Ishikawa (cell line): ENCODE measurements around the gene ANXA2.

Source experiments
- CEBPB ChIP-seq: IDR thresholded peaks from 2 replicates; pipeline ENCODE4 v1.6.1; 2012
- CREB1 ChIP-seq: IDR thresholded peaks from 2 replicates; pipeline ENCODE4 v1.6.1; 2012; ENCODE audit warnings: low read depth
- EGR1 ChIP-seq: IDR thresholded peaks from 2 replicates; pipeline ENCODE4 v1.6.1; 2012
- EP300 ChIP-seq: IDR thresholded peaks from 2 replicates; pipeline ENCODE4 v1.6.1; 2012; ENCODE audit warnings: borderline replicate concordance
- FOXM1 ChIP-seq: IDR thresholded peaks from 2 replicates; pipeline ENCODE4 v1.6.1; 2012; ENCODE audit warnings: low read depth, borderline replicate concordance
- MAX ChIP-seq: IDR thresholded peaks from 2 replicates; pipeline ENCODE4 v1.6.1; 2012
- NFIC ChIP-seq: IDR thresholded peaks from 2 replicates; pipeline ENCODE4 v1.6.1; 2012
- RAD21 ChIP-seq: IDR thresholded peaks from 2 replicates; pipeline ENCODE4 v1.6.1; 2012; ENCODE audit warnings: low read depth
- REST ChIP-seq: IDR thresholded peaks from 2 replicates; pipeline ENCODE4 v1.6.1; 2012; ENCODE audit warnings: low read depth, mild to moderate bottlenecking
- TAF1 ChIP-seq: IDR thresholded peaks from 2 replicates; pipeline ENCODE4 v1.6.1; 2012; ENCODE audit warnings: low read depth, mild to moderate bottlenecking
- TCF12 ChIP-seq: IDR thresholded peaks from 2 replicates; pipeline ENCODE4 v1.6.1; 2012; ENCODE audit warnings: low read depth
- TEAD4 ChIP-seq: IDR thresholded peaks from 2 replicates; pipeline ENCODE4 v1.6.1; 2012
- USF1 ChIP-seq: IDR thresholded peaks from 2 replicates; pipeline ENCODE4 v1.6.1; 2012
- YY1 ChIP-seq: IDR thresholded peaks from 2 replicates; pipeline ENCODE4 v1.6.1; 2012; ENCODE audit warnings: low read depth
- ZBTB7A ChIP-seq: IDR thresholded peaks from 2 replicates; pipeline ENCODE4 v1.6.1; 2012; ENCODE audit warnings: low read depth

The ANXA2 gene

GRCh38 chr15:60359738-60360137, 38.0 kb downstream of the ANXA2 start:
- TF ChIP-seq RAD21, result peak; percentile 66

GRCh38 chr15:60358935-60359682, 38.7 kb downstream of the ANXA2 start:
- TF ChIP-seq CEBPB, result no peak
- TF ChIP-seq TEAD4, result no peak; the same call in 1 of the 2 replicates
- TF ChIP-seq FOXM1, result 0 out of 2 replicates have a peak, but pooled peaks have one; percentile 18
- TF ChIP-seq MAX, result no peak
- peak; percentile 53; the same call in 1 of the 2 replicates for TF ChIP-seq EP300
- TF ChIP-seq TCF12, result peak; percentile 57; the same call in 1 of the 2 replicates
- TF ChIP-seq NFIC, result peak; percentile 84
- TF ChIP-seq CREB1, result no peak
- no peak for TF ChIP-seq YY1

GRCh38 chr15:60356832-60357231, 41.0 kb downstream of the ANXA2 start:
- TF ChIP-seq FOXM1, result no peak
- no peak for TF ChIP-seq ZBTB7A
- no peak for TF ChIP-seq NFIC
- no peak for TF ChIP-seq REST
- no peak for TF ChIP-seq RAD21
- TF ChIP-seq TCF12, result no peak
- no peak for TF ChIP-seq TEAD4
- TF ChIP-seq EP300, result no peak
- no peak for TF ChIP-seq MAX
- TF ChIP-seq CREB1, result no peak
- TF ChIP-seq TAF1, result no peak

- TF ChIP-seq ZBTB7A (no peak), EGR1 (no peak)
Measured at GRCh38 chr15:60355148-60355857, 42.5 kb downstream of the ANXA2 start.

- no peak for TF ChIP-seq RAD21
- TF ChIP-seq NFIC, result no peak
- no peak for TF ChIP-seq TEAD4
- no peak for TF ChIP-seq TCF12
- TF ChIP-seq TAF1, result no peak
- no peak for TF ChIP-seq CEBPB
- TF ChIP-seq USF1, result no peak
- TF ChIP-seq MAX, result no peak
- TF ChIP-seq REST, result no peak
- no peak for TF ChIP-seq ZBTB7A
- TF ChIP-seq EP300, result no peak
- no peak for TF ChIP-seq FOXM1
- TF ChIP-seq EGR1, result no peak
- TF ChIP-seq YY1, result no peak
- no peak for TF ChIP-seq CREB1
Measured at GRCh38 chr15:60353245-60353920, 44.4 kb downstream of the ANXA2 start.
